ENCODE measurements around the gene ACOT4.

ACOT4 gene

GRCh38 chr14:73627151-73627558 is 35.5 kb downstream of the ACOT4 start (continued):
- TF ChIP-seq, protein P1, sequence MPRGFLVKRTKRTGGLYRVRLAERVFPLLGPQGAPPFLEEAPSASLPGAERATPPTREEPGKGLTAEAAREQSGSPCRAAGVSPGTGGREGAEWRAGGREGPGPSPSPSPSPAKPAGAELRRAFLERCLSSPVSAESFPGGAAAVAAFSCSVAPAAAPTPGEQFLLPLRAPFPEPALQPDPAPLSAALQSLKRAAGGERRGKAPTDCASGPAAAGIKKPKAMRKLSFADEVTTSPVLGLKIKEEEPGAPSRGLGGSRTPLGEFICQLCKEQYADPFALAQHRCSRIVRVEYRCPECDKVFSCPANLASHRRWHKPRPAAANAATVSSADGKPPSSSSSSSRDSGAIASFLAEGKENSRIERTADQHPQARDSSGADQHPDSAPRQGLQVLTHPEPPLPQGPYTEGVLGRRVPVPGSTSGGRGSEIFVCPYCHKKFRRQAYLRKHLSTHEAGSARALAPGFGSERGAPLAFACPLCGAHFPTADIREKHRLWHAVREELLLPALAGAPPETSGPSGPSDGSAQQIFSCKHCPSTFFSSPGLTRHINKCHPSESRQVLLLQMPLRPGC (tag by site-specific recombination; IDR thresholded peaks at IDR 0.05) = no peak
- no peak for TF ChIP-seq ZNF26 (tag by site-specific recombination; IDR thresholded peaks at IDR 0.05)
- no peak for TF ChIP-seq RBAK (tag by site-specific recombination; IDR thresholded peaks at IDR 0.05)
- TF ChIP-seq ZNF776 (tag by site-specific recombination; IDR thresholded peaks at IDR 0.05; ENCODE audit: borderline replicate concordance) = no peak
- no peak for TF ChIP-seq ZNF548 (tag by site-specific recombination; IDR thresholded peaks at IDR 0.05)
- no peak for TF ChIP-seq ZNF311 (tag by site-specific recombination; IDR thresholded peaks at IDR 0.05; ENCODE audit: borderline replicate concordance)
- TF ChIP-seq ZNF214 (tag by site-specific recombination; IDR thresholded peaks at IDR 0.05; ENCODE audit: borderline replicate concordance) = no peak
- TF ChIP-seq ZNF366 (tag by site-specific recombination; conservative IDR thresholded peaks at IDR 0.05) = no peak

GRCh38 chr14:73630009-73630780 is 38.5 kb downstream of the ACOT4 start:
- Histone ChIP-seq H3K36me3 (ENCODE audit: control insufficient read depth in 2 of 2, insufficient read depth in 1 of 2, low read length in 2 of 2) (no peaks in the 10 kb centered on the region), H3K27ac (ENCODE audit: extremely low read depth, low read depth, low read length) (no peak overlapping the region), H3K4me3 (ENCODE audit: low read depth, low read length) (no peak overlapping the region), H3K9me3 (ENCODE audit: control insufficient read depth, insufficient read depth, low read depth, low read length) (no peaks in the 10 kb centered on the region), H3K4me1 (ENCODE audit: control insufficient read depth, insufficient read depth, low read length) (no peaks in the 10 kb centered on the region)
- CTCF ChIA-PET = interaction anchor here (0.7 to 1.2 kb wide), 4 partner anchors 12 to 122 kb away, joined by 3 to 5 read pairs (median 4); no protein-coding TSS in a partner anchor
- TF ChIP-seq PRDM10 (tag by site-specific recombination; IDR thresholded peaks at IDR 0.05) = 0 out of 2 replicates have a peak, but pooled peaks have one; percentile 40
- TF ChIP-seq KLF1 (tag by site-specific recombination; IDR thresholded peaks at IDR 0.05) = no peak
- POLR2A ChIA-PET = no interaction called here

GRCh38 chr14:73633116-73634010 is 41.7 kb downstream of the ACOT4 start:
- Histone ChIP-seq H3K36me3 (ENCODE audit: control insufficient read depth in 2 of 2, insufficient read depth in 1 of 2, low read length in 2 of 2) (no peaks in the 10 kb centered on the region), H3K27ac (ENCODE audit: extremely low read depth, low read depth, low read length) (peak overlapping the region; percentile 56; the same call in 1 of the 2 replicates), H3K4me3 (ENCODE audit: low read depth, low read length) (peak overlapping the region; percentile 28), H3K4me1 (ENCODE audit: control insufficient read depth, insufficient read depth, low read length) (no peaks in the 10 kb centered on the region), H3K9me3 (ENCODE audit: control insufficient read depth, insufficient read depth, low read depth, low read length) (no peaks in the 10 kb centered on the region)
- ChIA-PET POLR2A (interaction anchor here (0.6 to 0.7 kb wide), 2 partner anchors 63 to 740 kb away, joined by 6 to 8 read pairs; no protein-coding TSS in a partner anchor), CTCF (interaction anchor here (0.6 to 2.5 kb wide), 21 partner anchors 8 to 1120 kb away, joined by 3 to 25 read pairs (median 4); partner anchors contain the start of gene RIOX1)
- TF ChIP-seq GLIS2 (tag by site-specific recombination; IDR thresholded peaks at IDR 0.05) (peak; percentile 79), ZNF404 (tag by site-specific recombination; IDR thresholded peaks at IDR 0.05) (no peak), SALL2 (tag by site-specific recombination; IDR thresholded peaks at IDR 0.05; ENCODE audit: borderline replicate concordance) (no peak), ZNF791 (tag by site-specific recombination; IDR thresholded peaks at IDR 0.05) (no peak), ZNF114 (tag by site-specific recombination; IDR thresholded peaks at IDR 0.05) (no peak), CTCF (tag by site-specific recombination; IDR thresholded peaks at IDR 0.05) (peak; percentile 19; the same call in 1 of the 2 replicates), ZNF335 (tag by site-specific recombination; conservative IDR thresholded peaks at IDR 0.05) (peak; percentile 90), WT1 (tag by site-specific recombination; IDR thresholded peaks at IDR 0.05) (no peak), ZFP3 (tag by site-specific recombination; IDR thresholded peaks at IDR 0.05; ENCODE audit: low read depth) (no peak), ZNF202 (tag by site-specific recombination; IDR thresholded peaks at IDR 0.05; ENCODE audit: borderline replicate concordance) (no peak), ZSCAN30 (tag by site-specific recombination; IDR thresholded peaks at IDR 0.05) (no peak), GFI1B (tag by site-specific recombination; IDR thresholded peaks at IDR 0.05) (no peak)
